Fibroblast of skin of left quadriceps (primary cell): Measurements from ENCODE around the gene MKX.

Experiments
- DNase-seq, 2 experiments: peaks; one replicate each; pipeline ENCODE4 v3.0.0-alpha.2; 2013; ENCODE audit warnings: low read depth in 2 of 2

MKX gene, protein sequence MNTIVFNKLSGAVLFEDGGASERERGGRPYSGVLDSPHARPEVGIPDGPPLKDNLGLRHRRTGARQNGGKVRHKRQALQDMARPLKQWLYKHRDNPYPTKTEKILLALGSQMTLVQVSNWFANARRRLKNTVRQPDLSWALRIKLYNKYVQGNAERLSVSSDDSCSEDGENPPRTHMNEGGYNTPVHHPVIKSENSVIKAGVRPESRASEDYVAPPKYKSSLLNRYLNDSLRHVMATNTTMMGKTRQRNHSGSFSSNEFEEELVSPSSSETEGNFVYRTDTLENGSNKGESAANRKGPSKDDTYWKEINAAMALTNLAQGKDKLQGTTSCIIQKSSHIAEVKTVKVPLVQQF

DNA sequence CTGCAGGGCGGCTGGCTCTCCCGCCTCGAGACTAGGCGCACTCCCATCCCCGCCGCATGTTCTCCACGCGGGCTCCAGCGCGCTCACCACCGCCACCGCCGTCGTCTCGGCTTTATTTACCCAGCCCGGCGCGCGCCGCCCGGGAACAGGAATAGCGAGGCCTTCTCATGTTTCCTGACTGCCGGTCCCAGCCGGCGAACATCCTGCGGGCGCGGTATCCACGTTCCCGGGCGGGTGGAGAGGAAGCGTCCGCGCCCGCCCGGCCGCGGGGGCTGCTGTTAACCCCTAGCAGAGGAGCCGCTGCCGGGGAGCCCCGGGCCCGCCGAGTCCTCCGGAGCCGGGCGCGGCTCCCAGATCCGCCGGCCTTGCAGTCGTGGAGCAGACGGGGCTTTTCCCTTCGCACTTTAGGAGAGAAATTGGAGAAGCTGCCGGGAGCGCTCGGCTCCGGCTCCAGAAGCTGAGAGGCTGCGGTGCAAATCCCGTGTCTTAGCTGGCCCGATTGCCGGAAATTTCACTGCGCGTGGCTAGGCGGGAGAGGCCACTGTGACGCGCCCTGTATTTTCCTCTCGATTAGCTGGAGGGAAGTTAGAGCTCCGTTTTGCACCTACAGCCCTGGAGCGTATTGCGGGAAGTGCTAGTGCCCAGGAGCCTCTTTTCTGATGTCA lies at the start of gene MKX:
Gene MKX (minus strand): TSS at position 88 of the 665 bp plus-strand sequence. CDS start 2,404 bp downstream, outside the sequence.
- DNase-seq, result peak; percentile 56 to 59

DNA sequence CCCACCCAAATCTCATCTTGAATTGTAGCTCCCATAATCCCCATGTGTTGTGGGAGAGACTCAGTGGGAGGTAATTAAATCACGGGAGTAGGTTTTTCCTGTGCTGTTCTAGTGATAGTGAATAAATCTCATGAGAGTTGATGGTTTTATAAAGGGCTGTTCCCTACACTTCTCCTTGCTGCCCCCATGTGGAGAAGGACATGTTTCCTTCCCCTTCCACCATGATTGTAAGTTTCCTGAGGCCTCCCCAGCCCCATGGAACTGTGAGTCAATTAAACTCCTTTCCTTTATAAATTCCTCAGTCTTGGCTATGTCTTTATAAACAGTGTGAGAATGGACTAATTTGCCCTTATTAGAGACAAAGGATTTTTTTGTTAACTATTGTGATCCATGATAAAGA lies 48.5 kb upstream of the MKX start:
- no peak for DNase-seq

DNA sequence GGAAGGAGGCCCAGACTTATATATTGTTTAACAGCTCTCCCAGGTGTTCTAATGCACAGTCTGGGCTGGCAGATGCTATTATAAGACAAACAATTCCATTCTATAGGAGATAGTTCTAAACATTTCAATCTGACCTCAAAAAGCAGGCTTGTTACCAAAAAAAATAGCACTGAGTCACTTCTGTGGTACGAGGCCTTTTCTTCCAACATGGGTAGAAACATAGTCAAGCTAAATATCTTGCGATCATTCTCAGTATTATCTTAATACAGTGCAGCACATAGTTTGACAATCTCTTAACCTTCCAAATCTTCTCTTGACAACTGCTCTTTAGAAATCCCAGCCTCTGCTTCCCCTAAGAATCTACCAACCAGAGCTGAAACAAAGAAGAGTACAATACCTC lies 46.6 kb upstream of the MKX start:
- DNase-seq, result no peak

DNA sequence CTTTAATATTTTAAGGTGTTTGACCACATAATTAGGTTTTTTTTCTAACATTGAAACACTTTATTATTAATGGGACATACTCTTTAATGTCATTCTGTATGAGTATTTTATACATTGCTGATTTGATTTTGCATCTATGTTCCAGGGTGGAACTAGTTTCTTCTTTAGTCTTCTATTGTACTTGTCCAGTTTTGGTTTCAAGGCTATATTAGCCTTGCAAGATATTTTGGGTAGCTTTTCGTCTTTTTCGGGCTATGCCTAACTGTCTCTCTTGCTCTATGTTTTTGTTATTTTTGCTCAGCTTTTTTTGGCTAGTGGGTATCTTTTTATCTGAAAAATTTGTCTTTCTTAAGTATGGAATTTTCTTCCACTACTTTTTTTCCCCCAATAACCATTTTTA lies 38.7 kb upstream of the MKX start:
- no peak for DNase-seq

DNA sequence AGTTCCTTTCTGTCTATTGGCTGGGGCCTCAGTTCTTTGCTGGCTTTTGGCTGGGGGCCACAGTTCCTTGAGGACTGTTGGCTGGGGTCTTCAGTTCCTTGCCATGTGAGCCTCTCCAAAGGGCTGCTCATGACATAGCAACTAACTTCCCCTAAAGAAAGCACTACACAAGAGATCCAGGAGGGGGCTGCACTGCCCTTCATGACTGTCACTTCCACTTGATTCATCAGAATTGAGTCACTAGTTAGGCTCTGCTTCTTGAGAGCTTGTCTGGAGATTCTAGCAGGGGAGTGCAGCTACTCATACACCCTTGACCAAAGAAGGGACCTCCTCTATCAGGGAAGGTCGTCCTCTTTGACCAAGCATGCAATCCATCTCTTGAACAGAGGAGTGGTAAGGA lies 38.0 kb upstream of the MKX start:
- peak; percentile 43 to 49 for DNase-seq

DNA sequence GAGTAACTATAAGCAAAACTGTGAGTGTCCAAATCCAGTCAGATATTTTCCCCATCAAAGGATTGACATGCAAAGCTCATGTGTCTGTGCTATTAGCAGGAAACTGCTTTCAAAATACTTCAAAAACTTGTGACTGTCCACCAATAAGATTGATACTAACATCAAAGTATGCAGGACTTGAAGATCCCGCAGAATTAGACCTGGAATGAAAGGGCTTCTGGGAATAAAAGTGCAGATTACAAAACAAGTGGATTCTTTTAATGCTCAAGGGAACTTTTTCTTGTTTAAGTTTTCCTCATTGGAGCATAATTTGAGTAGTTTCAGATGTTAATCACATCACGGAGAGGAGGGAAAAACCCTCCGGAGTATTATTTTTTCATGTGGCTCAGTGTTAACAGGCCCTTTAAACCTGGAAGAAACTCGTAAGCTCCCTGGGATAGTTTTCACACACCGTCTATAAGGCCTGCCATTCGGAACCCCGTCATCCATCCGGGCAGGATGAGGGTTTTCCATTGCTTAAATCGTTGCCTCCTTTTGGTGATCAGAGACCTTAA lies 33.9 kb upstream of the MKX start:
- DNase-seq, result peak; percentile 43 to 48

DNA sequence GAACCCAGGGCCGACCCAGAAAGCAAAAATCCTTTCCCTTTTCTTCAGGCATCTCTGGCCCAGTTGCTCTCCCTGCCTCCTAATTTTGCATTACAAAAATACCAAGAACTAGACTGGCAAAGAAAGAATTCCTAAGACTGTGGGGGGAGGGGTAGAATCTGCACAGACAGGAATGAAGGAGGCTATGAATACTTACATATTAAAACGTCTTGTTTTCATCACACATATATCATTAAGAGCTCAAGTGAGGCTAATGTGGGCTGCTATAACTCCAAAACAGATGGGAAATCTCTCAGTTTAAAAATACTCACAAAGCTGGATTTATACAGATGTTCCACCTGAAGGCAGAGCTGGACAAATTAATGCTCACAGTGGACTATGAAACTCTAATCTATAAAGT lies 29.2 kb upstream of the MKX start:
- peak; percentile 7 to 13 for DNase-seq

DNA sequence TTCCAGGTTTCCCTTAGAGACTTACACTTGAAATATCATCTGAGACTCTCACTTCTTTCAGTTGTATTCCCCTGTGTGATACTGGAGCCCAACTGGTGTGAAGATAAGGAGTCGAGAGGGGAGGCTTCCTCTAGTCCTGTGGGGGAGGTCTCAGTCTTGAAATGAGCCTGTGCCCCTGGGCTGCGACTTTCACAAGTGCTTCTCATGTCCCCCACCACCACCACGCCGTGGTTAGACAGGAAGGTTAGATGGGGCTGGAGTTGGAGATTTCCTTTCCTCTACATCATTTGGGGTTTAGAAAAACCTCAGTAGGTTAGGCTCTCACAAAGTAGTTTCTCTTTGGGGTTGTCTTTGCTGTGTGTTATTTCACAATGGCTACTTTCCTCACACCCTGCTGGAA lies 25.6 kb upstream of the MKX start:
- DNase-seq, result no peak

DNA sequence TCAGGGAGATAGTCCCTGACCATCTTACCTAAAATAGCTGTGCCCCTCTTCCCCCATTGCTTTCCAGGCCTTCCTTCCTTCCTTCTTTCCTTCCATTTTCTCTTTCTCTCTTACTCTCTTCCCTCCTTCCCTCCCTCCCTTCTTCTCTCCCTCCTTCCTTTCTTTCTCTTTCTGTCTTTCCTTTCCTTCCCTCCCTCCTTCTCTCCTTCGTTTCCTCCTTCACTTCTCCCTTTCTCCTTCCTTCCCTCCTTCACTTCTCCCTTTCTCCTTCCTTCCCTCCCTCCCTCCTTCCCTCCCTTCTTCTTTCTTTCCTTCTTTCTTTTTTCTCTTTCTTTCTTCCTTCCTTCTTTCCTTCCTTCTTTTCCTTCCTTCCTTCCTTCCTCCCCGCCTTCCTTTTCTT lies 24.6 kb upstream of the MKX start:
- DNase-seq, result no peak

DNA sequence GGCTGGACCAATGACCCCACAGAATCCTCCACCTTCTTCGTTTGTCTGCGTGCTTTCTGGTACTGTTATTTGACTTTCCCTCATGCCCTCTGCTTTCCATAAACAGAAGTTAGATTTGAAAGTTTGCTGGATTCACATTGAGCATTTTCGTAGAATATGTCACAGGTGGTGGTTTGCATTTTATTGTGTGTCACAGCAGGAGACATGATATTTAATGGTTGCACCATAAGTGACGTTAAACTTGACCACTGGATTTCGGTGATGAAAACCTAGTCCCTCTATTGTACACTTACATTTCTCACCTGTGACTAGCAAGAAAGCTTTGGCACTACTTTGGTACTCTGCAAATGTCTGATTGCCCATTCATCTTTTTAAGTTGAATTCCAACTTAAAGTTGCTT lies 15.2 kb upstream of the MKX start:
- DNase-seq, result no peak

DNA sequence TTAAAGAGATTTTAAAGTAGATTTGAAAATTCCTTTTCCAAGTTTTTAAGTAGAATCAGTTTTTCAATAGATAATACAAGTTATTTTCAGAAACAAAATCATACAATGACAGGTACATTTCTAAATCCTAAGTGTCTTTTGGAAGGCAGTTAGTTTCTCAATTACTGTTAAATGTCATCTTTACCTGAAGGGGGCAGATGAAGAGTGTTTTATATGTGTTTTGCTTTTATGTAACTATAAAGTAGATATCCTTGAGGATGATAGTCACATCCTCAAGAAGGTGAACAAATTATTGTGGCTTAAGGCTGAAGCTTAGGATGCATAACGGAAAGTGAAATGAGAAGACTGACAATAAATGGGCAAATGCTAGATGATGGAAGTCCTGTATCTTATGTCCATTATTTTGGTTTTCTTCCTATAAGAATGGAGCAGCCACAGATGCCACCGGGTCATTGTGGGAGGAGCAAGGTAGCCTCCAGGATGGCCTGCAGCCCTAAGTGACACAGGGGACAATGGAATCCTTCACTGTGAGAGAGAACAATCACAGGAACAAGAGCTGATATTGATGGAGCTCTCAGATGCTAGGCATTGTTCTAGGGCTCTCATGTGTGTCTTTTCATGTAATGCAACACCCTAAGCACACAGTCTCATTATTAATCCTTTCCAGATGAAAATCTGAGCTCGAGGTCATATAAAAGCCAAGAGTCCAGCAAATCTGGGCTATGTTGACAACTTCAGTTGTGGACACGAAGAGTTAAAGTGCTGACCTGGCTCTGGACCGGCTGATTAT lies 14.1 kb upstream of the MKX start:
- DNase-seq, result no peak

DNA sequence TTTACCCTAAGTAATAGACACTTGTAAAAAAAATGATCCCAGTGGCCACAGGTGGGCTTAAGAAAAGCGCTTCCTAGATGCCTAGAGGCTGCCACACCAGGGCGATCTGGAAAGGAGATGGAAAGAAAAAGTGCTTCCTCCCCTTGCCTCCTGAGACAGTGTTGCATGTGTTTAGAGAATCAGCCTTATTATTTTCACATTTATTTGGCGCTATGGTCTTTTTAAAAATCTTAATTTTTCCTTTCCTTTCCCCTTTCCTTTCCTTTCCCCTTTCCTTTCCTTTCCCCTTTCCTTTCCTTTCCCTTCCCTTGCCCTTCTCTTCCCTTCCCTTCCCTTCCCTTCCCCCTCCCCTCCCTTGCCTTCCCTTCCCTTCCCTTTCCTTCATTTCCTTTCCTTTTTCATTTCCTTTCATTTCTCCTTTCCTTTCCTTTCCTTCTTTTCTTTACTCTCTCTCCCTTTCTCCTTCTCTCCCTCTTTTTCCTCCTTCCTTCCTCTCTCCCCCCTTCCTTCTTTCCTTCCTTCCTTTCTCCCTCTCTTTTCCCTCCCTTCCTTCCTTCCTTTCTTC lies 7.1 kb upstream of the MKX start:
- no peak for DNase-seq

DNA sequence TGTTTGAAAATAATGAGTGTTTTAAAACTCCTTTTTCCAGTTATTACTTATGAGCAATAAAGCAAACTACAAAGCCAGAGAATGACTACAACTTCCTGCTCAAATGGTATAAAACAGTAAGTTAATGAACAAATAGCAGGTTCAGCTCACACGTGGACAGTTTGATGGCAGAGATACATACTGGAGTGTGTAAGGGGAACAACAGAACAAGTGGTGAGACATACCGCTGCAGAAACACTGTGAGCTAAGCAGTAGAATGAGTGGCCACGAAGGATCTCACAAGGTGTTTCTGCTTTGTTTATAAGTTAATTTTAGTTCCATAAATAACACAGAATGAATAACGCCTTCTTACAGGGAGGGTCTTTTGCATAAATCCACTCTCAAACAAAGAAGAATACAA lies 3.0 kb upstream of the MKX start:
- DNase-seq, result no peak

DNA sequence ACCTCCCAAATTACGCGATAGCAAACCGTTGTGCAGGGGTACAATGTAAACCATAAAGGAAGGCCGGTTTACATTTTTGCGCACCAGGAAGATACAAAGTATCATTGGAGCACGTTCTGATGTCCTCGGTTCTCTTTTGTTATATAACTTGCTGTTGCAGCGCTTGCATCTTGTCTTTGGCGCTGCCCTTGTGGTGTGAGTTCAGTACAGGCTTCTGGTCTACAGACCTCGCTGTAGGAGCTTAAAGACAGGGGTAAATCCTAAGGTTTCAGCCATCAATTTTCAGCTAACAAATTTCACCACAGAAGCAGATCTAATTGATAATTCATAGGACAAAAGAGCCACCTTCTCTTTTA lies 1.5 kb upstream of the MKX start:
- DNase-seq, result no peak

DNA sequence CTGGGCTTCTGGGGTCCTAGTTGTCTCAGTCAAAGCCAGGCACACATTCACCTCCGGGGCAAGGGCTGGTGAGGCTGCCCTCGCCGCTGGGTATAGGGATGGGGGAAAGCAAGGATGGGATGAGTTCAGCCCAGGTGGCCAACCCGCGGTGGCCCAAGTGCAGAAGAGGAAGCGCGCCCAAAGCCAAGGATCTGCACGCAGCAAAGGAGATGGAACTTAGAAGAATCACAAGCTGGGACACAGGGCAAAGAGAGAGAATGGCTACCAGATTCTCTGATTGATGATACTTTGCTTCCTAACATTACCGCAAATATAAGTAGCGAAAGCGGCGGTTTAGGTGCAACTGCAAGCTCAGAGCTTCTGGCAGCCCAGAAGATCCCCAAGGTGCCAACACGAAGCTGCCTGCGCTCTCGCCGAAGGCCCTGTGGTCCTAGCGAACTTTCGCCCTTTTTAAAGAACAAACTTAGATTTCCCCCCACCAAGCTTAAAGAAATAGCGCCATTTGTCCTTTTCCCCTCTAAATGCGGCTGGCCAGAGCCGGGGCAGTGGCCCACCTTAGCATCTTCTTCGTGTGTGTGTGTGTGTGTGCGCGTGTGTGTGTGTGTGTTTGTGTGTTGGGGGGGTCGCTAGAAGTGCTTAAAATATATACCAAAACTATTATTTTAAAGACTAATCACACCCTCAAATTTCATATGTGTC lies 927 bp upstream of the MKX start:
- no peak for DNase-seq

DNA sequence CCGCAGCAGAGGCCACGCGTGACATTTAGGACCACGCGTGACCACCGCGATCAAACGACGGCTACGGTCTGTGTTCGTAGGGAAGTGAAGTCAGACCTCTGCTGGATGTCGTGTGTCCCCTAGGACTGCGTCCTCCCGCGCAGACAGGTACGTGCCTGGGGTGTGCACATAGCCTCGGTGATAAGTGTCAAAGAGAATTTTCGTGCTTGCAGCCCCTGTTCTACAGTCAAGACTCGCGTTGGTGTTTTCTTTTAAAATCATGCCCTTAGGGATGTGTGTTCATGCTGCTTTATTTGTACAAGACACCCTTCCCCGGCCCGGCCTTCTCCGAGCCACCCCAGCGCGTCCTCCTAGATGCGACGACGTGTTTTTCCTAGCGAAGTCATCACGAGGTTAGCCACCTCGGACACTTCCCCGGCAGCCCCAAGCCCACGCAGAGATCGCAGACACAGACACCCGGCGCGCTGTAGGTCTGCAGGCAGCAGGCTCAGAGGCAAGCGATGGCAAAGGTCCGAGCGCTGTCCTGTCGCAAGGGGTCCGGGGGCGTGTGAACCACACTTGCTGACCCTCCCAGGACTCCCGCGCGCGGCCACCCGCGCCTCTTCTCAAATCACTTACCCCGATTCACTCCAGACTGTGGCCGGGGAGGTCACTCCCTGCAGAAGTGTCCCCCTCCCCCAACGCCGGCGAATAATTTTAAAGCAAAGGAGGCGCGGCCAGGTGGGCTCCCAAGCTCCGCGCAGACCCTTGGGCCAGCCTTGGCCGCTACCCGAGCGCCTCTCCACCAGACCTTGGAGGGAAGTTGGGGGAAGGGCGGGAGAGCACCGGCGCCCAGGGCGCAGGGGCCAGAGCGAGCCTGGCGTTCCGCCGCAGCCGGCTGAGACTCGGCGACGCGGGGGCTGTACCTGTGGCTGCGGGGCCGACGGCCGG lies 552 bp downstream of the MKX start:
- DNase-seq, result no peak

DNA sequence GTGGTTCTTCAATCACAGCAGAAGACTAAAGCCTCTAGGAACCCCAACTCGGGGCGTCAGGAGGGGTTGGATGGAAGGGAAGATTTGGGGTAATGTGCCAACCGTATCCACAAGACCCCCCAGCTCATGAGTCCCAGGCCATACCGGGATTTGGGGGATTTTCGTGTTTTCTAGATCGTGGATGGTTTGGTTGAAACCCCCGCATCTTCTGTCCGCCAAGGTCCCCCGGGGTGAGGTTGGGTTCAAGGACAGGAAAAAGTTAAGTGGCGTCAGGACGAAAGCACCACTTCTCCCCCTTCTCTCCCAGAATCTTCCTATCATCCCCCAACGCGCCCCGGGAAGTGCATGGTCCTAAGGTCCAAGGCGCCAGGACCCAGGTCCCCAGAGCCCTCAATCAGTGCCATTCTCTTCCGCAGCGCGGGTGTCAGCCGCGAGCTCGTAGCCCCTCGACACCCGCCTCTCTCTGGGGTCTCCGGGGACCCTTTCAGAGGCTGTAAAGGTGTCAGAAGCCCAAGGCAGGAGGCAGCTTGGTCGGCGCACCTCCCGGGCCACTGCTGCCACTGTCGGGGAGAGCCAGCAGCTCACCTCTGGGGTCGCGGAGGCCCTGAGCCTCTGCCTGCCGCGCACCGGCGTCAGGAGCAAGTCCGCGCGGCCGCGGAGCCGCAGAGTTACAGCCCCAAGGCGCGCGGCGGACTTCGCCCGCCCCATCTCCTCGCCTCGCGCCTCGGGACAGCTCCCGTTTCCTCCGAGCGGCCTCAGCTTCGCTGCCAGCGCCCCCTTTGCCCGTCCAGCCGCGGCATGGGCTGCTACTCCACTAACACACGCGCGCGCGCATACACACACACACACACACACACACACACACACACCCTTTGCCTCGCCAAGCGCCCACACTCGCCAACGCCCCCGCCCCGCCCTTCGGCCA lies 1.5 kb downstream of the MKX start:
- DNase-seq, result no peak

DNA sequence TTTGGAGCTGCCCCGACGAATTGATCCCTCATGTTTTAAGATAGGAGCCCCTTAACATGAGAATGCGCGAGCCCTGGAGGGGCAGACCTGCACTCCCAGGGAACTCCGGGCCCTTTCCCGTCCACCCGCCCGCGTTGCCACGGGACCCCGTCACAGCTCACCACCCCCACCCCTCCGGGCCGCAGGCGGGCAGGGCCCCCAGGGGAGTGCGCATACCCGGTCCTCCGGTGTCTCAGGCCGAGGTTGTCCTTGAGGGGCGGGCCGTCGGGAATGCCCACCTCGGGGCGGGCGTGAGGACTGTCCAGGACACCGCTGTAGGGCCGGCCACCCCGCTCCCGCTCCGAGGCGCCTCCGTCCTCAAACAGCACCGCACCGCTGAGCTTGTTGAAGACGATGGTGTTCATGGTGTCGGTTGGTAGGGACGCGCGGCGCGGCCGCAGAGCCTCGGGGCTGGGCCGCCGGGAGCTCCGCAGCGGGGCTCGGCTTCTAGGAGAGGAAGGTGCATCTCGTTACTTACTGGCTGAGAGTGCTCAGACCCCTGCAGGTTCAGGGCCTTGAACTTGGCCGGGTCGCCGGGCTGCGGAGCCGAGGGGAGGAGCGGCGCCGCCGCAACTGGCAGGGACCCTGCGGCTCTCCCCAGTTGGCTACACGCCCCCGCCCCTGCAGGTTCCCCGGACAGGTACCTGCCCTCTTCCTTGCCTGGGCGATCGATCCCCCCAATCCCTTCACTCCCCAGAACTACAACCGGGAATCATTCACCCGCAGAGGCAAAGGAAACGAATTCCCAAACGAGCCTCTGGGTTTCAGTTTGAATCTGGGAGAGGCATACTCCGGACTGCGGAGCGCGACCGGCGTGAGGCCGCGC lies 2.4 kb downstream of the MKX start:
- DNase-seq, result no peak
